Caki2 (cell line): Measurements from ENCODE around the gene TWSG1. TPM values are rescaled to one million over a fixed set of nuclear protein-coding genes. Genes with fewer than 3 reads are reported as not detected.
"Not testable (repeated sequence)": the region's sequence is repeated elsewhere in the genome, so short reads cannot be mapped to it uniquely, and the experiment has no call there.

Experiments
- DNase-seq: peaks from one replicate; pipeline ENCODE4 v3.0.0-alpha.2; 2015; ENCODE audit warnings: low read depth
- in situ Hi-C: cut with HindIII; loops from 2 replicates; pipeline ENCODE4 v1.10.0; 2016; ENCODE audit warnings: low sequenced_read_pairs, low pct_unique_long_range_greater_than_20kb, mixed read lengths
- total RNA-seq: library from RNA; depleted of rRNA; stranded (reverse); fragments of >200 nt; shearing (Covaris generic); gene quantifications from 2 replicates; pipeline ENCODE4 v1.2.3, GENCODE V29; 2014; ENCODE audit warnings: low replicate concordance

TWSG1 gene
- total RNA-seq, 1 experiment from 2014 or later, result 60.3 TPM

GRCh38 chr18:9373254-9373653 is 38.7 kb downstream of the TWSG1 start:
- in situ Hi-C loops, DNase-seq: not testable (repeated sequence)

GRCh38 chr18:9379118-9379517 is 44.5 kb downstream of the TWSG1 start:
- in situ Hi-C loops, result no loop called here
- no peak for DNase-seq

GRCh38 chr18:9380101-9380500 is 45.5 kb downstream of the TWSG1 start:
- in situ Hi-C loops, result no loop called here
- no peak for DNase-seq

GRCh38 chr18:9380621-9381395 is 46.2 kb downstream of the TWSG1 start:
- DNase-seq, result no peak
- in situ Hi-C loops, result no loop called here

GRCh38 chr18:9386879-9387278 is 52.3 kb downstream of the TWSG1 start:
- in situ Hi-C loops, result no loop called here
- DNase-seq, result no peak

GRCh38 chr18:9387891-9388290 is 53.3 kb downstream of the TWSG1 start:
- in situ Hi-C loops, result no loop called here
- DNase-seq, result no peak

- DNase-seq, result no peak
- in situ Hi-C loops, result no loop called here
These were observed 55.1 kb downstream of the TWSG1 start for GRCh38 chr18:9389706-9390105.

- no peak for DNase-seq
- in situ Hi-C loops, result no loop called here
These were observed 58.2 kb downstream of the TWSG1 start for GRCh38 chr18:9392726-9393125.

- DNase-seq, result no peak
- in situ Hi-C loops, result no loop called here
These were observed 59.5 kb downstream of the TWSG1 start for GRCh38 chr18:9394046-9394445.

- no peak for DNase-seq
- in situ Hi-C loops, result no loop called here
These were observed 65.6 kb downstream of the TWSG1 start for GRCh38 chr18:9400197-9400596.

- in situ Hi-C loops, result no loop called here
- peak; percentile 18 for DNase-seq
These were observed 66.6 kb downstream of the TWSG1 start for GRCh38 chr18:9401176-9401575.

- in situ Hi-C loops, DNase-seq: not testable (repeated sequence)
These were observed 67.9 kb downstream of the TWSG1 start for GRCh38 chr18:9402358-9403007.

- in situ Hi-C loops, result no loop called here
- DNase-seq, result peak; percentile 22
These were observed 69.4 kb downstream of the TWSG1 start for GRCh38 chr18:9403795-9404564.

- peak; percentile 67 for DNase-seq
- in situ Hi-C loops, result no loop called here
These were observed 70.0 kb downstream of the TWSG1 start for GRCh38 chr18:9404565-9405060.

GRCh38 chr18:9405130-9405529 is 70.6 kb downstream of the TWSG1 start:
- in situ Hi-C loops, result no loop called here
- no peak for DNase-seq

GRCh38 chr18:9405977-9406376 is 71.4 kb downstream of the TWSG1 start:
- no peak for DNase-seq
- in situ Hi-C loops, result no loop called here

- in situ Hi-C loops, result no loop called here
- no peak for DNase-seq
These were observed 75.9 kb downstream of the TWSG1 start for GRCh38 chr18:9410515-9410914.

GRCh38 chr18:9413576-9413975 is 79.0 kb downstream of the TWSG1 start:
- in situ Hi-C loops, result no loop called here
- DNase-seq, result peak; percentile 87

GRCh38 chr18:9416563-9417072 is 82.0 kb downstream of the TWSG1 start:
- in situ Hi-C loops, result no loop called here
- no peak for DNase-seq
